ENCODE measurements around the gene ARHGEF39.
A peak's percentile ranks its signal among the peaks of the same experiment; 100 is the strongest.

ARHGEF39 gene

DNA sequence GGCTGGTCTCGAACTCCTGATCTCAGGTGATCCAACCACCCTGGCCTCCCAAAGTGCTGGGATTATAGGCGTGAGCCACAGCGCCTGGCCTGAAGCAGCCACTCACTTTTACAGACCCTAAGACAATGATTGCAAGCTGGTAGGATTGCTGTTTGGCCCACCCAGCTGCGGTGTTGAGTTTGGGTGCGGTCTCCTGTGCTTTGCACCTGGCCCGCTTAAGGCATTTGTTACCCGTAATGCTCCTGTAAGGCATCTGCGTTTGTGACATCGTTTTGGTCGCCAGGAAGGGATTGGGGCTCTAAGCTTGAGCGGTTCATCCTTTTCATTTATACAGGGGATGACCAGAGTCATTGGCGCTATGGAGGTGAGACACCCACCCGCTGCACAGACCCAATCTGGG lies 10.2 kb upstream of the ARHGEF39 start:
- no peak for DNase-seq (ENCODE audit: low read depth in 2 of 2)

DNA sequence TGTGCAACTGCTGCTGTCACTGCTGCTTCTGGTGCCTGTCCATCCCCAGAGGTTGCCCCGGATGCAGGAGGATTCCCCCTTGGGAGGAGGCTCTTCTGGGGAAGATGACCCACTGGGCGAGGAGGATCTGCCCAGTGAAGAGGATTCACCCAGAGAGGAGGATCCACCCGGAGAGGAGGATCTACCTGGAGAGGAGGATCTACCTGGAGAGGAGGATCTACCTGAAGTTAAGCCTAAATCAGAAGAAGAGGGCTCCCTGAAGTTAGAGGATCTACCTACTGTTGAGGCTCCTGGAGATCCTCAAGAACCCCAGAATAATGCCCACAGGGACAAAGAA lies 9.0 kb upstream of the ARHGEF39 start:
- no peak for DNase-seq (ENCODE audit: low read depth in 2 of 2)

DNA sequence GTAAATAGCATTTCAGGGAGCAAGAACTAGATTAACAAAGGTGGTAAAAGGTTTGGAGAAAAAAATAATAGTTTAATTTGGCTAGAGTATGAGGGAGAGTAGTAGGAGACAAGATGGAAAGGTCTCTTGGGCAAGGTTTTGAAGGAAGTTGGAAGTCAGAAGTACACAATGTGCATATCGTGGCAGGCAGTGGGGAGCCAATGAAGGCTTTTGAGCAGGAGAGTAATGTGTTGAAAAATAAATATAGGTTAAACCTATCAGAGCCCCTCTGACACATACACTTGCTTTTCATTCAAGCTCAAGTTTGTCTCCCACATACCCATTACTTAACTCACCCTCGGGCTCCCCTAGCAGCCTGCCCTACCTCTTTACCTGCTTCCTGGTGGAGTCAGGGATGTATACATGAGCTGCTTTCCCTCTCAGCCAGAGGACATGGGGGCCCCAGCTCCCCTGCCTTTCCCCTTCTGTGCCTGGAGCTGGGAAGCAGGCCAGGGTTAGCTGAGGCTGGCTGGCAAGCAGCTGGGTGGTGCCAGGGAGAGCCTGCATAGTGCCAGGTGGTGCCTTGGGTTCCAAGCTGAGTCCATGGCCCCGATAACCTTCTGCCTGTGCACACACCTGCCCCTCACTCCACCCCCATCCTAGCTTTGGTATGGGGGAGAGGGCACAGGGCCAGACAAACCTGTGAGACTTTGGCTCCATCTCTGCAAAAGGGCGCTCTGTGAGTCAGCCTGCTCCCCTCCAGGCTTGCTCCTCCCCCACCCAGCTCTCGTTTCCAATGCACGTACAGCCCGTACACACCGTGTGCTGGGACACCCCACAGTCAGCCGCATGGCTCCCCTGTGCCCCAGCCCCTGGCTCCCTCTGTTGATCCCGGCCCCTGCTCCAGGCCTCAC lies 8.4 kb upstream of the ARHGEF39 start, which contains the start of gene CA9:
Gene CA9, plus strand, starts transcription at position 797 of the 893 bp plus-strand sequence. Its CDS starts 32 bp downstream, at position 829.
- DNase-seq (ENCODE audit: low read depth in 2 of 2): no peak

DNA sequence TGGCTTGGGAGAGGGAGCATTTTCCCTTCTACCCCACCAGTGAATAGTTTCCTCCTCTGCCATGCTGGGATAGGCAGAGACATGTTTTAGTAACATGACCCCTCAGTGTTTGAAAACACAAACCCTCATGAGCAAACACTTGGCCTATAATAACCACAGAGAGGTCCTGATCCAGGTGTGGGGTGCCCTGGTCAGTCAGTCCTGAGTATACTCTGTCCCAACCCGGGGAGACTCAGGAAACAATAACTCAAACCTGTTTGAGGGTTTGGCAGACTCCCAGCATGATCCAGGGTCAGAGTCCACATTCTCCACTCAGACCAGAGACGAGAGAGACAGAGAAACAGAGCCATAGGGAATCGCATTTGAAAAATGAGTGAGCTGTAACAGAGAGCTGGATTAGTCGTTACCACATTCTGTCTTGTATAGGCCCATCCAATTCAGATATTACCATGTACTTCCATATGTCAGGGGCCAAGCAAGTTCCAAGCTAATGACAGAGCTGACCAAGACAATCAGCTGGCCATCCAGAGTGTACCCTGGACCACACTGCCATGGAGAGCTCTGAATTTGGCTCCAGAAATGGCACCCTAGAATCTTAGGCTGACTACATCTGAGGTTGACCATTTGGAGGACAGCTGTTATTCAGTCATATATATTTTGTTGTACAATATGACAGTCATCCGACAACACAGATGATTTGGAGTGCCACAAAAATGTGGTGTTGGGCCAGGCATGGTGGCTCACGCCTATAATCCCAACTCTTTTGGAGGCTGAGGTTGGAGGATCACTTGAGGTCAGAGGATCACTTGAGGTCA lies 4.5 kb upstream of the ARHGEF39 start:
- DNase-seq (ENCODE audit: low read depth in 2 of 2): no peak

DNA sequence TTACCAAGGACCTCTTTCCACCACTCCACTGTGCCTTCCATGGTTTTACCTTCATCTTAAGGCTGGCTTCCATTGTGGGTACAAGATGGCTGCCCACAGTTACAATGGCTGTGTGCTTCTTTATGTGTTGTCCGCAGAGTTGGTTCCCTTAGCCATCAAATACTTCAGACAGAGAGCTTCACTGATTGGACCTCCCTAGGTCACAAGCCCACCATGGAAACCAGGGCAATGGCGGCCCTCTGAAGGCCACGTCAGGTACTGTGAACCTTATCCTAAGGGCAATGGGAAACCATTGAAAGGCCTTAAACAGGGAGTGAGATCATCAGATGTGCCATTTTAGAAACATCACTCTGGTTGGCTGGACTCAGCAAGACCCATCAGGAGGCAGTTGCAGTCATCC lies 2.9 kb upstream of the ARHGEF39 start:
- DNase-seq (ENCODE audit: low read depth in 2 of 2): no peak

DNA sequence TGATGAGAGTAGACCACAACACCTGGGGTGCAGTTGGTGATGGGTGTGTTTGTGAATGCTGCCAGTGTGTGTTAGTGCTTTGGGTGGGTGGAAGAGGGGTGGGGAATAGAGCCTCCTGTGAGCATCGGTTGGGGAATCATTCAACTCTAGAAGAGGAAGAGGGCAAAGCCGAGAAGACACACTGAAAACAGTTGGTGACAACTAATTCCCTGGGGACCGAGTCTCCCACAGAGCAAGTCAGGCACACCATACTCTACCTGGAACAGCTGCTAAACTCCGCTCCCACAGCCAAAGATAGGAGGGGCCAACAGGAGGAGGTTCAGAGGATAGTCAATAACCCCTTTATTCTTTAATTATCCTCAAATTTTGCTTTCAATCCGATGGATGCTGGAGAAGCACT lies 1.6 kb upstream of the ARHGEF39 start:
- DNase-seq (ENCODE audit: low read depth in 2 of 2): no peak

DNA sequence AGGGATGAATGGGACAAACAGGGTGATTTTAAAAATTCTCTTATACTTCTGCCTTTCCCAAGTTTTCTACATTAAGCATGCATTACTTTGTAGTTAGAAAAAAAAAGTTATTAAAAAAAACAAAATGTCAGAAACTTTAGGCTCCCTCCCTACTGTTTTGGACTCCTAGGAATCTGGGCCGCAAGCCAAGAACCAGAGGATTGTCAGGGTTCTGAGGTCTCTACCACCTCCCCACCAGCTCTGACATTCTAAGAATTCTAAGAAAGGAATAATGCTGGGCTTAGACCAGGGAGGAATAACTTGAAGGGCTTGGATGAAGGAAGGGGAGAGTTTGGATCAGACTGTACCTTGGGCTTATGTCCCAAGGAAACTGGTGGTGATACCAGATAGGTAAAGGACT lies 1.1 kb upstream of the ARHGEF39 start:
- no peak for DNase-seq (ENCODE audit: low read depth in 2 of 2)

DNA sequence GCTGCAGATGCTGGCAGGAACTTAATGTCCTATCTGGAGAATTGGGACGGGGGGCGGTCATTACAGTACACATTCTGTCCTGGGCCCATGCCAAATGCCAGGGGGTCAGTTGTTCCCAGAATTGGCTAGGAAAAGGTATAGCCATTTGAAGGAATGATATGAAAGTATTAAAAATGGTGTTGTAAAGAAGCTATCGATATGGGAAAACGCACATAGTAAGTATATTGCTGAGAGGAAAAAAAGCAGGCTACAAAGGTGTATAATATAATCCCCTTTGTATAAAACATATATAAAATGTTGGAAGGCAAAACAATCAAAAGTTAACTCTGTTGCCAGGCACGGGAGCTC lies 450 bp upstream of the ARHGEF39 start:
- no peak for DNase-seq (ENCODE audit: low read depth in 2 of 2)

DNA sequence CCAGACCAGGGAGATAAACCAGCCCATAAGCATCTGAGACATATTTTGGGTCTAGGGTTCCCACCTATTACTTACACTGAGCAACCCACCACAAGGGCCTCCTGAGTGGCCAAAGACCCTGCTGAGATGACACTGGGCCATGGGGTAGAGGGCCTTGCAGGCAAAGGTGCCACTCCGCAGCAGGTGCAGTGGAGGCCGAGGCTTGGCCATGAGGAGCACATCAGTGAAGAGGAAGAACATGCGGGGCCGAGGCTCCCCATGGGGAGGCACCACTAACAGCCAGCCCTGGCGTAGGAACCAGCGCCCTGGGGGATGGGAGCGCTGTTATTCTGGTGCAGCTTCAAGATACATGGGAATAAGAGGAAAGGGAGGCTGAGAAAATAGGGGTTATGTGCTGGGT lies 2.6 kb downstream of the ARHGEF39 start:
- DNase-seq (ENCODE audit: low read depth in 2 of 2): no peak

DNA sequence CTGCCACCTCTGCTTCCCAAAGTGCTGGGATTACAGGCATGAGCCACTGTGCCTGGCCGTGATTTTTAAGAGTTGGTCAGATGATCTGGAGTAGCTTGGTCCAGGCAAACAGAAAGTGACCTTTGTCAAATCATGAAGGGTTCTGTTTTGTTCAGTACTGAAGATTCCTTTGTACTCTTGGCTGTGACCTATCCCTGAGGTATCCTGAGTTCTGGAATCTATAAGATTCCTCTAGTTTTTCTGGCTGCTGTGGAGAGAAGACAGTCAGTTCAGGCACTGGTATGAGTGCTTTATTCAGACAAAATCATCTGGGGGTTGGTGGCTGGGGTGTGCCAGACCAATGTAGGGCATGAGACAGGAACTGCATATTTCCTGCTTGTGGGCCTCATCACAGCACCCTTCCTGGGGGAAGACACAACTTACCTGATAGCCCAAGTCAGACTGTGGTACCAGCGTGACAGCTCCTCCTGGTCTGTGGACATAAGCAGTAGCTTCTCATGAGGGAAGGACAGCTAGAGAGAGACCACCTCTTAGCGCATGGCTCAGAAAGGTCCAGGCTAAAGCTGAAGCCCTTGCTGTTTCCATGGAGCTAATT lies 3.1 kb downstream of the ARHGEF39 start:
- no peak for DNase-seq (ENCODE audit: low read depth in 2 of 2)

DNA sequence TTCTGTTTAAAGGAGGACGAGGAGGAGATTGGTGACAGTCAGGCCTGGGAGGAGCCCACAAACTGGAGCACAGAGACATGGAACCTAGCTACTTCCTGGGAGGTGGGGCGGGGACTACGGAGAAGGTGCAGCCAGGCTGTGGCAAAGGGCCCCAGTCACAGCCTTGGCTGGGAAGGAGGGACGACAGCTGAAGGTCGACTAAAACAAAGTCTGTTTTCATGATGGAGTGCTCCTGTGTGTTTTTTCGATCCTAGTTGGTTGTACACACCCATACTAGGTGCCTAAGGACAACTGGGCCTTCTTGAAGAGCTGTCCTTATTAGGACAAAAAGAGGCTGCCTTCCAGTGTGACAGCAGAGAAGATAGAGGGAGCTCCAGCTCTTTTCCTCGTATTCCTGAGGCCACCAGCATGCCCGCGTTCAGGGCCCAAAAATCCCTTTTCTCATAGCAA lies 4.0 kb downstream of the ARHGEF39 start:
- no peak for DNase-seq (ENCODE audit: low read depth in 2 of 2)

DNA sequence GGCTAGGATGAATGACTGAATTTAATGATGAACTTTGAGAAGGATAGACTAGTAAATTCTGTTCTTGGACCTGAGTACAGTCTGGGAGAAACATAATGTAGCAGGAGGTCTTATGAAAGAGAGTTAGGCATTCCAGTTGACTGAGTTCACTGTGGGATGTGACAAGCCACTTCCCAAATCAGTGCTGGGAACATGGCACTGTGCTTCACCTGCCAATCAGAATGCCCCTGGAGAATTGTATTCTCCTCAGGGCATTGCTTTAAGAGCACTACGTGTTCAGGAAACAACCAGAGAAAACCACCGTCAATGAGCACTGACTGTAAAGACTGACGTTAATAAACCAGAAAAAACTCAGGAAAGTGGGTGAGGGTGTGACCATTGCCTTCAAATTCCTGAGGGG lies 5.7 kb downstream of the ARHGEF39 start:
- no peak for DNase-seq (ENCODE audit: low read depth in 2 of 2)

DNA sequence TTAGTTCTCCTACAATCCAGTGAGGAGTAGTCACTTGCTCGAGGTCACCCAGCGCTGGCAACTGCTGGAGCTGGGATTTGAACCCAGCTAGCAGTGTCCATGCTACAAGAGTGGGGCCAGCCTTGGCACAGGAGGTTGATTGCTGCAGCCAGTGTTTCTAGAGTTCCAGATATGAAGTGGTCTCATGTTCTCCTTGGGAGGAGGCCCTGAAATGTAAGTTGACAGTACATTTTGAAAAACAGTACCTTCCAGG lies 6.1 kb downstream of the ARHGEF39 start:
- DNase-seq (ENCODE audit: low read depth in 2 of 2): no peak

DNA sequence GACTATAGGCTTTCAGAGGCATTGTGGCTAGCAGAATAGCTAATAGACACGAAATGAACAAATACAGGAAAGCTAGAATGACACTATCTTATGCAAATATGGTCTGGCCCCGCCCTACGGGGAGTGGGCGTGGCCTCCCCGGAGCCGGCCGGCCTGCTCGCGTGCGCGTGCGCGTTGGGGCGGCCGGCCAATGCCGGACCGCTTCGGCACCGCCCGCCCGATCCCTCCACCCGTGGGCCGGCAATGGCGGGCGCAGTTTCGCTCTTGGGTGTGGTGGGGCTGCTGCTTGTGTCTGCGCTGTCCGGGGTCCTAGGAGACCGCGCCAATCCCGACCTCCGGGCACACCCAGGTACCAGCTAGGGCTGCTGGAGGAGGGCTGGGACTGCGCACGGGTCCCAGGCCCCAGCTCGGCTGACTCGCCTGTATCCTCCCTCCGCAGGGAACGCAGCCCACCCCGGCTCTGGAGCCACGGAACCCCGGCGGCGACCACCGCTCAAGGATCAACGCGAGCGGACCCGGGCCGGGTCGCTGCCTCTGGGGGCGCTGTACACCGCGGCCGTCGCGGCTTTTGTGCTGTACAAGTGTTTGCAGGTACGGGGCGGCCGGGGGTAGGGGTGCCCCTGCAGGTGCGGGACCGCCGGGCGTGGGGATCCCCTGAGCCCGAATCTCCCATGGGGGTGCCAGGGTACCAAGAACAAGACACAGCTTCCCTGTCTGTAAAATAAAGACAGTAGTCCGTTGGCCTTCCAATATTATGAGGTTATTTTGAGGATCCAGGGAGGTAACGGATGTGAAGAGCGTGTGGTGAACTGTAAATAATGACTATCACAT lies 6.6 kb downstream of the ARHGEF39 start, which contains the start of gene CCDC107:
Gene CCDC107, plus strand, starts transcription at position 156 of the 831 bp plus-strand sequence. Its CDS starts 88 bp downstream, at position 244.
- peak; percentile 65 for DNase-seq (ENCODE audit: low read depth in 2 of 2)

DNA sequence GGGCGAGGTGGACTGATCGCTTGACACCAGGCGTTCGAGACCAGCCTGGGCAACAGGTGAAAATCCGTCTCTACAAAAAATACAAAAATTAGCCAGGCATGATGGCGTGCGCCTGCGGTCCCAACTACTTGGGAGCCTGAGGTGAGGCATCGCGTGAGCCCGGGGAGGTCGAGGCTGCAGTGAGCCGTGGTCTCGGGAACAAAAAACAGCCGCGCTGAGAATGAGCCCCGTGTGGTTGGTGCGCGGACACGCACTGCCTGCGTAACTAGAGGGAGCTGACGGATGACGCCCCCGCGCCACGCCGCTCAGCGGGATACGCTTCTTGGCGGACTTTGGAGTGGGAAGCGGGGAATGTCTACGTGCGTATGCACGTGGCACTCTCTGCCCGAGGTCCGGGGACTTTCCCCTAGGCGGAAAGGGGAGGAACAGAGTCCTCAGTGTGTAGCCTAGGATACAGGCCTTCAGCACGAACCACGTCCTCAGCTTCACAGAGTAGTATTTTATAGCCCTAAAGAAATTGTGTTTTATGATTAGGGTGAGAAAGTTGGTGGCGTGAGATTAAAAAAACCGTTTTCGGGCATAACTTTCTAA lies 7.4 kb downstream of the ARHGEF39 start, which contains the start of gene RMRP:
Gene RMRP, minus strand, starts transcription at position 474 of the 591 bp plus-strand sequence.
- DNase-seq (ENCODE audit: low read depth in 2 of 2): peak; percentile 94

DNA sequence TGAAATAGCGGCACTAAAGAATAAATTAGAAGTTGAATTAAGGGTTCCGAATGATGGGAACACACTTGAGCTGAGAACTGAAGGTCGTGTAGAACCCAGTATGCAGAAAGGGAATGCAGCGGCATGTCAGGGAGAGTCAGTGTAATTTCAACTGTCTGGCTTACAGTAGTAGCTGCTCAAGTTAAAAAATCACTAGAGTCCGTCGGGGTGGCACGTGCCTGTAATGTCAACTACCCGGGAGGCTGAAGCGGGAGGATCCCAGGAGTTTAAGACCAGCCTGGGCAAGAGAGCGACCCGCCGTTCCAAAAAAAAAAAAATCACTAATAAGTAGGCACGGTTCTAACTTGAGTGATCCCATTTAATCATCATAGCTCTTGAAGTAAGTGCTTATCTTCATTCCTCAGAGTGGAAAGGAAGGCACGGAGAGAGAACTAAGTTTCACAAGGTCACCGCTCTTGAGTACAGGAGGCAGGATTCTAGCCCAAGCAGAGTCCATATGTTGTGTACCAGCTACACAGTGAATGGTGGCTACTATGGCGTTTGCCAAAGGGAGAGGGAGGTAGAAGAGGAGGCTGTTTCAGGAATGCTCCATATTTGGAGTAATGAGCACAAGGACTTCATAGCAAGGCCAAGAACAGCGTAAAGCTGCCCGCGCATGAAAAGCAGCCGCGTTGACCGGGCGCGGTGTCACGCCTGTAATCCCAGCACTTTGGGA lies 8.0 kb downstream of the ARHGEF39 start:
- no peak for DNase-seq (ENCODE audit: low read depth in 2 of 2)

DNA sequence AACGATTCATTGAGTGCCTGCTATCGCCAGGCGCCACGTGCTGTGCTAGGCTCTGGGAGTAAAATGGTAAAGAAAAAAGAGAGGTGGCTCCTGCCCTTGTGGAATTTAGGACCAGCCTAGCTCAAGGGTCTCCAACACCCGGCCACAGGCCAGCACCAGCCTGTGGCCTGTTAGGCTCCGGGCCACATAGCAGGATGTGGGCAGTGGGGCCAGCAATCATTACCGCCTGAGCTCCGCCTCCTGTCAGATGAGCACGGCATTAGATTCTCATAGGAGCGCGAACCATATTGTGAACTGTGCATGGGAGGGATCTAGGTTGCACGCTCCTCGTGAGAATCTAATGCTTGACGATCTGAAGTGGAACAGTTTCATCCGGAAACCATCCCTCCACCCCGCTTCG lies 8.6 kb downstream of the ARHGEF39 start:
- no peak for DNase-seq (ENCODE audit: low read depth in 2 of 2)

DNA sequence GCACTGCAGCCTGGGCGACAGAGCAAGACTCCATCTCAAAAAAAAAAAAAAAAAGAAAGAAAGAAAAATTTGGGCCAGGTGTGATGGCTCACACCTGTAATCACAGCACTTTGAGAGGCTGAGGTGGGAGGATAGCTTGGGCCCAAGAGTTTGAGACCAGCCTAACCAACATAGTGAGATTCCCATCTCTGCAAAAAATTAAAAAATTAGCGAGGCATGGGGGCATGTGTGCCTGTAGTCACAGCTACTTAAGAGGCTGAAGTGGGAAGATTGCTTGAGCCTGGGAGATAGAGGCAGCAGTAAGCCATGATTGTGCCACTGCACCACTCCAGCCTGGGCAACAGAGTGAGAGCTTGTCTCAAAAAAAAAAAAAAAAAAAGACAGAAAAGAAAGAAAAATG lies 11.4 kb downstream of the ARHGEF39 start:
- DNase-seq (ENCODE audit: low read depth in 2 of 2): no peak

DNA sequence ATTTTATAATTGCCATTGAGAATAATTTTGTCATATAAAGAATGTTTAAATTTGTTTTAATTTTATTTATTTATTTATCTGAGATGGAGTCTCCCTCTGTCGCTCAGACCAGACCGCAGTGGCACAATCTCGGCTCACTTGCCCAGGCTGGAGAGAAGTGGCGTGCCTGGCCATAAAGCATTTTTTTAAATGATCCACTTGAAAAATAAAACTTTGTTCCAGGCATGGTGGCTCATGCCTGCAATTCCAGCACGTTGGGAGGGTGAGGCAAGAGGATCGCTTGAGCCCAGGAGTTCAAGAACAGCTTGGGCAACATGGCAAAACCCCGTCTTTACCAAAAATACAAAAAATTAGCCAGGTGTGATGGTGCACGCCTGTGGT lies 12.2 kb downstream of the ARHGEF39 start:
- no peak for DNase-seq (ENCODE audit: low read depth in 2 of 2)

DNA sequence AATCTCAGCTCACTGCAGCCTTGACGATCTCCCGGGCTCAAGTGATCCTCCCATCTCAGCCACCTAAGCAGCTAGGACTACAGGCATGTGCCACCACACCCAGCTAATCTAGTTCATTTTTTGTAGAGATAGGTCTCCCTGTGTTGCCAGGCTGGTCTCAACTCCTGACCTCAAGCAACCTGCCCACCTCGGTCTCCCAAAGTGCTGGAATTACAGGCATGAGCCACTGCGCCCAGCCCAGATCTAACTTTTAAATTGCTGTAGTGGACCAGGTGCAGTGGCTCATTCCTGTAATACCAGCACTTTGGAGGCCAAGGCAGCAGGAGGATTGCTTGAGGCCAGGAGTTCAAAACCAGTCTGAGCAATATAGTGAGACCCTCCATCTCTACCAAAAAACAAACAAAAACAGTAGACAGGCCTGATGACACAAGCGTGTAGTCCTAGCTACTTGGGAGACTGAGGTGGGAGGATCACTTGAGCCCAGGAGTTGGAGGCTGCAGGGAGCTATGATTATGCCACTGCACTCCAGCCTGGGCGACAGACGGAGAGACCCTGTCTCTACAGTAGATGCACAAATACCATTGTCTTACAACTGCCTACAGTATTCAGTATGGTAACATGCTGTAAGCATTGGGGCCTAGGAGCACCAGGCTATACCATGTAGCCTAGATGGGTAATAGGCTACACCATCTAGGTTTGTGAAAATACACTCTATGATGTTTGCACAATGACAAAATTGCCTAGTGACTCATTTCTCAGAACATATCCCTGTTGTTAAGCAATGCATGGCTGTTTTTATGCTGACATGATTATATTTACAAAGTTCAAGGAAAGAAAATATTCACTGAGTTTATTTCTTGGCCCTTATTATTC lies 12.8 kb downstream of the ARHGEF39 start:
- DNase-seq (ENCODE audit: low read depth in 2 of 2): no peak
